ENCODE data around the gene DYNLT2.
A peak's percentile ranks its signal among the peaks of the same experiment; 100 is the strongest.

DYNLT2 gene

GRCh38 chr6:169726049-169726400, 25.3 kb downstream of the DYNLT2 start:
- TF ChIP-seq CTCF (IDR thresholded peaks at IDR 0.05; ENCODE audit: control insufficient read depth, insufficient read depth, low read depth, low read length, missing control alignments) = no peak
- no peak overlapping the region for H3K4me3 ChIP-seq (ENCODE audit: control insufficient read depth, low read depth, low read length)
- DNase-seq (ENCODE audit: low read depth) = no peak

GRCh38 chr6:169725125-169726048, 26.0 kb downstream of the DYNLT2 start:
- TF ChIP-seq CTCF (IDR thresholded peaks at IDR 0.05; ENCODE audit: control insufficient read depth, insufficient read depth, low read depth, low read length, missing control alignments) = no peak
- peak overlapping the region; percentile 42 for H3K4me3 ChIP-seq (ENCODE audit: control insufficient read depth, low read depth, low read length)
- no peak for DNase-seq (ENCODE audit: low read depth)

- no peak for TF ChIP-seq CTCF (IDR thresholded peaks at IDR 0.05; ENCODE audit: control insufficient read depth, insufficient read depth, low read depth, low read length, missing control alignments)
- no peak for DNase-seq (ENCODE audit: low read depth)
- H3K4me3 ChIP-seq (ENCODE audit: control insufficient read depth, low read depth, low read length) = peak within 1 kb of the TSS; percentile 74
Observed at GRCh38 chr6:169724494-169725124, 26.8 kb downstream of the DYNLT2 start, which contains the start of gene PHF10. TSS of gene PHF10 (minus strand) at chr6:169724500. CDS start at chr6:169723931, 569 bp downstream.

DNA sequence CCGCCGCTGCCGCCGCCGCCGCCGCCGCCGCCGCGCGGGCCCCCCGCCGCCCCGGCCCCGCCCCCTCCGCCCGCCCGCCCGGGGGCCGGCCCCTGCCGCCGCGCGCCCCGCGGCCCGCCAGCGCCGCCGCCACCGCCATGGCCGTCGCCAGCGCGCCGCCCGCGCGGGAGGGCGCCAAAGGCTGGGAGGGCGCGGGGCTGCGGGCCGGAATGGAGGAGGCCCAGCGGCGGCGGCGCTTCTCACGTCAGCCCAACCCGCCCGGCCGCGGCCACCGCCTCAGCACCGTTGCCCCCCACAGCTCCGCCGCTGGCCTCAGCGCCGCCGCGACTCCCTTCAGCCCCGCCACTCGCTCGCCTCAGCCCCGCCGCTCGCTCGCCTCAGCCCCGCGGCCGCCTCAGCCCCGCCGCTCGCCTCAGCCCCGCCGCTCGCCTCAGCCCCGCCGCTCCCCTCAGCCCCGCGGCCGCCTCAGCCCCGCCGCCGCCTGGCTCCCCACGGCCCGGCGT, 27.3 kb downstream of the DYNLT2 start:
- no peak for DNase-seq (ENCODE audit: low read depth)
- peak overlapping the region; percentile 42 for H3K4me3 ChIP-seq (ENCODE audit: control insufficient read depth, low read depth, low read length)
- TF ChIP-seq CTCF (IDR thresholded peaks at IDR 0.05; ENCODE audit: control insufficient read depth, insufficient read depth, low read depth, low read length, missing control alignments) = no peak

- TF ChIP-seq CTCF (IDR thresholded peaks at IDR 0.05; ENCODE audit: control insufficient read depth, insufficient read depth, low read depth, low read length, missing control alignments) = no peak
- peak overlapping the region; percentile 74 for H3K4me3 ChIP-seq (ENCODE audit: control insufficient read depth, low read depth, low read length)
- DNase-seq (ENCODE audit: low read depth) = no peak
Observed at GRCh38 chr6:169723200-169723909, 28.0 kb downstream of the DYNLT2 start.
